ENCODE data around the gene SERPING1. TPM values are rescaled to one million over a fixed set of nuclear protein-coding genes. Genes with fewer than 3 reads are reported as not detected.

The SERPING1 gene
- 0.37 to 1.1 TPM (median 0.64 TPM) in 5 replicates for total RNA-seq (2022; extraction: Qiagen RNA extraction; ENCODE audit: low read depth)

DNA sequence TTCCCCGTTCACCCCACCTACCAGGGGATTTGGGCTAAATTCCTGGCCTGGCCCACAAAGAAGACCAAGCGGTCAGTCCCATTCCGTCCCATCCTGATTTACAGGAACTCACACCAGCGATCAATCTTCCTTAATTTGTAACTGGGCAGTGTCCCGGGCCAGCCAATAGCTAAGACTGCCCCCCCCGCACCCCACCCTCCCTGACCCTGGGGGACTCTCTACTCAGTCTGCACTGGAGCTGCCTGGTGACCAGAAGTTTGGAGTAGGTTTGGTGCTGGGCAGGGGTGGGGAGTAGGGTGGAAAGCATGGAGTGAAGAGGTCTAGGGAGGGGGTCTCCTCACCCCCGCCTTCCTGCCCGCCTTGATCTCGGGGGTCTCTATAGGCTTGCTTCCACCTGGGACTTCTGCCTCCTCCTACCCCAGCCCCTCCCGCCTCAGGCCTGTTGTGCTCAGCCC lies at the start of gene SERPING1:
SERPING1 (plus strand) TSS at position 225 of the 455 bp plus-strand sequence. CDS start 586 bp downstream, outside the sequence.

DNA sequence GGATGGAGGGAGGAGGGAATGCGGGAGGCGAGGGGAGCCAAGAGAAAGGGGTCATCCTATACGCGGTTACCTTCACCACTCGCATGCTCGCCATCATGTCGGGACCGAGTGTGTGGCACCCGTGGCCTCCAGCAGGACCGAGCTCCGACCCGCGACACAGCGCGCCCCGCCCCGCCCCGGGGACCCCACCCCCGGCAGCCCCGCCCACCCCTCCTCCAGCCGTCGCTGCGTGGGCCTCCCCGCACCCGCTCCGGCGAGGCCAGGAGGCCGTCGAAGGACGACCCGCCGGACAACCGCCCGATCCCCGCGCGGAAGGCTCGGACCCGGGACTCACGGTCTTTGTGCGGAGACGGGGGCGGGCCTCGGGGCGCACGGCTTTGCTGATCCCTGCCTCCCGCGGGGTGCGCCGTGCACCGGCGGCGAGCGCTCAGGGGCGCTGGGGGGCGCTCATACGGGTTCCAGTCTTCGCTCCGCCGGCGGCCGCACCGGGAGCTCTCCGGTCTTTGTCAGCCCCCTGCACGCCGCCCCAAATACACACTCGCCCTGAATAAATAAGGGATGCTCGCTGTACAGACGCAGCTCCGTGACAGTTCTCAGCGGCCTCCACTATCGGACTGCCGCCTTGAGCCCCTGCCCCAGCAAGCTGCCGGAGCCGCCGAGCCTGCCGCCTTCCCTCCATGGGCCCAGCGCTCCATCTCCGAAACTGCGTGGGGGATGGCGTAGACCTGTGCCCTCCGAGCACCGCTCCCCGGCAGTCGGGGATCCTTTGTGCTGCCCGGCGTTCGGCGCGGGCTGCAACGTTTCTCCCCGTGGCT lies 29.8 kb upstream of the SERPING1 start, which contains the start of gene UBE2L6:
UBE2L6 (minus strand) TSS at position 158 of the 815 bp plus-strand sequence; CDS start at position 97, 61 bp downstream.

DNA sequence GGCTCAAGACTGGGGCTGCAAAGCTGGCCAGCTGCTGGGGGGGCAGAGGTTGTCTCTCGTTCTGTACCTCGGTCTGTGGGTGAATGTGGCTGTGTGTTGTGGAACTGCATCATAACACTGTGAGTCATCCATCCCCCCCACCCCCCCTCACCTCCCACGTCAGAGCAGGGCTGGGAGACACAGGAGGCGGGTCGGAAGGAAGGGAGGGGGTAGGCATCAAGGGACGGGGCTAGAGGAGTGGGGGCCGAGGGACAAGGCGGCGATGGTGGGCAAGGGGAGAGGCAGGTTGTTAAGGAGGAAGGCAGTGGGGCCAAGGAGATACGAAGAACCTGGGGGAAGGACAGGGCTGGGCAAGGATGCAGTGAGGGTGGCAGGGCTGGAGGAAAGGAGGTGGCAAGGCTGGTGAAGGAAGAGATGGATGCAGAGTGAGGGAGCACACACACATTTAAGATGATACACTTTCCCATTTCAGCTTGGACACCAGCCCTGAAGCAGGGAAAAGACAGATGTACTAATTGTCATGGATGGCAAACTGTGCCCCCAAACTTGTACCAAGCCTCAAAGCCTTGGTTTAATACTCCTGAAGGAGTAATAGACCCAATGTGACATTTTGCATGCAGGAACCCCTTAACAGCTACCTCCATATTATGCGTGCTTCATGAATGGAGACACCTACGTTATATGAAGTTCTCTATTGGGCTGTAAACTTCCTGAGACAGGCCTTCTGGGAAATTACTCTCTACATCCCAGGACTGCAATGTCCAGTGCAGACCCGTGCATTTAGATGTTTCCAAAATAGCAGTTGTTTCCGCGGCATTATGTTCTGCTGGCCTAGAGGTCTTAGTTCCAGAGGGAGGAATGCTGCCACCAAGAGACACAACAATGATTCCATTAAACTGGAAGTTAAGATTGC lies 52.6 kb downstream of the SERPING1 start, which contains the start of gene YPEL4:
YPEL4 (minus strand) TSS at position 87 of the 913 bp plus-strand sequence. CDS start 2,805 bp downstream, outside the sequence.

DNA sequence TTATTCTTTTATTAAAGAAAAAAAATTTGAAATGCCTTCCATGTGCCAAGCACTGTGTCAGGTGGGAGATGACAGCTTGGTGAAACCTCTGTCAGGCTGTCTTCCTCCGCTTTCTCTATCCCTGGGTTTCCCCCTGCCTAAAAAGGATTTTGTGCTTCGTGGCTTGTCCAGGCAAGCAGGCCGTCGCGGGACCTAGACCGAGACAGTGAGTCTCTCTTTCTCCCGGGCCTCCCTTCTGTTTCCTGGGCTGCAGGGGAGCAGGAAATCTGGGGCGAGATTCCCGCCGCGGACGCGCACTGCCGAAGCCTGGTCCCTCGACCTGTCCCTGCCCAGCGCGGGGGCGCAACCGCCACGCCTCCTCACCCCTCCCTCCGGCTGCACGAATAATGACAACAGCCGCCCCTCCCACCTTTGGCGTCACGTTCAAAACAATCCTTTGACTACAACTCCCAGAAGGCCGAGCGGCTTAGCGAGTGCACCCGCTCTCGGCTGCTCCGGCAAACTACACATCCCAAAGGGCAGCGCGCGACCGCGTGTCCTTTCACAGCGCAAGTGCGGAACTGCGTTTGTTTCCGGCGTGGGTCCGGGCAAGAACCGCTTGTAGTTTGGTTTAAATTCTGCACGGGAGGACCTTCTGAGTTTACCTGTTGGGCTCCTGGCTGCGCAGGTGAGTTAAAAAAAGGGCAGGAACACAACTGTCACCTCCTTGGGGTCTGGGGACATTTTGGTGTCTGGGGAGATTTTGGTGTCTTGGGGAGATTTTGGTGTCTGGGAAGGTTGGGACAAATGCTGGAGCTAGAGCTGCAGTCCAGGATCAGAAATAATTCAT lies 59.9 kb downstream of the SERPING1 start, which contains the start of gene CLP1:
CLP1 (plus strand) TSS at position 569 of the 829 bp plus-strand sequence. CDS start 1,715 bp downstream, outside the sequence.

Other genes with a start within 250 kb of the SERPING1 start
- not detected in 5 replicates for gene PRG3, start 216.5 kb upstream of the SERPING1 start, total RNA-seq (2022; extraction: Qiagen RNA extraction; ENCODE audit: low read depth)
- gene PRG2, start 207.0 kb upstream of the SERPING1 start, total RNA-seq (2022; extraction: Qiagen RNA extraction; ENCODE audit: low read depth) = 0.07 TPM in 1 of 5 replicates, not detected in the others
- 0.28 to 0.74 TPM (median 0.33 TPM) in 5 replicates for gene SLC43A3, start 170.6 kb upstream of the SERPING1 start, total RNA-seq (2022; extraction: Qiagen RNA extraction; ENCODE audit: low read depth)
- gene RTN4RL2, start 137.2 kb upstream of the SERPING1 start, total RNA-seq (2022; extraction: Qiagen RNA extraction; ENCODE audit: low read depth) = 72.6 to 128 TPM (median 115 TPM) in 5 replicates
- gene SLC43A1, start 82.0 kb upstream of the SERPING1 start, total RNA-seq (2022; extraction: Qiagen RNA extraction; ENCODE audit: low read depth) = 2.8 to 4.0 TPM (median 3.8 TPM) in 5 replicates
- gene TIMM10, start 66.9 kb upstream of the SERPING1 start, total RNA-seq (2022; extraction: Qiagen RNA extraction; ENCODE audit: low read depth) = 159 to 183 TPM (median 179 TPM) in 5 replicates
- not detected in 5 replicates for gene SMTNL1, start 60.1 kb upstream of the SERPING1 start, total RNA-seq (2022; extraction: Qiagen RNA extraction; ENCODE audit: low read depth)
- 27.0 to 32.5 TPM (median 30.1 TPM) in 5 replicates for gene UBE2L6, start 30.0 kb upstream of the SERPING1 start, total RNA-seq (2022; extraction: Qiagen RNA extraction; ENCODE audit: low read depth)
- 0.16 to 0.43 TPM (median 0.32 TPM) in 5 replicates for gene YPEL4, start 52.2 kb downstream of the SERPING1 start, total RNA-seq (2022; extraction: Qiagen RNA extraction; ENCODE audit: low read depth)
- 28.0 to 33.4 TPM (median 30.8 TPM) in 5 replicates for gene CLP1, start 60.1 kb downstream of the SERPING1 start, total RNA-seq (2022; extraction: Qiagen RNA extraction; ENCODE audit: low read depth)
- gene ZDHHC5, start 70.4 kb downstream of the SERPING1 start, total RNA-seq (2022; extraction: Qiagen RNA extraction; ENCODE audit: low read depth) = 69.2 to 78.2 TPM (median 74.6 TPM) in 5 replicates
- gene MED19, start 114.5 kb downstream of the SERPING1 start, total RNA-seq (2022; extraction: Qiagen RNA extraction; ENCODE audit: low read depth) = 23.5 to 33.9 TPM (median 32.1 TPM) in 5 replicates
- gene TMX2, start 114.9 kb downstream of the SERPING1 start, total RNA-seq (2022; extraction: Qiagen RNA extraction; ENCODE audit: low read depth) = 153 to 171 TPM (median 156 TPM) in 5 replicates
- 109 to 155 TPM (median 142 TPM) in 5 replicates for gene SELENOH, start 143.8 kb downstream of the SERPING1 start, total RNA-seq (2022; extraction: Qiagen RNA extraction; ENCODE audit: low read depth)
- not detected in 5 replicates for gene BTBD18, start 154.1 kb downstream of the SERPING1 start, total RNA-seq (2022; extraction: Qiagen RNA extraction; ENCODE audit: low read depth)
- 56.8 to 69.6 TPM (median 66.6 TPM) in 5 replicates for gene CTNND1, start 164.1 kb downstream of the SERPING1 start, total RNA-seq (2022; extraction: Qiagen RNA extraction; ENCODE audit: low read depth)